ENCODE measurements around the gene PCNX2.
"Not testable (repeated sequence)": the region's sequence is repeated elsewhere in the genome, so short reads cannot be mapped to it uniquely, and the experiment has no call there.

Gene PCNX2

GRCh38 chr1:233158322-233158721, 137.2 kb downstream of the PCNX2 start:
- no peak for DNase-seq (ENCODE audit: low read depth)

- no peak for DNase-seq (ENCODE audit: low read depth)
Observed at GRCh38 chr1:233157245-233157644, 138.3 kb downstream of the PCNX2 start.

- DNase-seq (ENCODE audit: low read depth) = no peak
Observed at GRCh38 chr1:233151861-233152260, 143.7 kb downstream of the PCNX2 start.

GRCh38 chr1:233144434-233144833, 151.1 kb downstream of the PCNX2 start:
- DNase-seq (ENCODE audit: low read depth) = no peak

- no peak for DNase-seq (ENCODE audit: low read depth)
Observed at GRCh38 chr1:233143241-233143640, 152.3 kb downstream of the PCNX2 start.

GRCh38 chr1:233140974-233141373, 154.6 kb downstream of the PCNX2 start:
- no peak for DNase-seq (ENCODE audit: low read depth)

- no peak for DNase-seq (ENCODE audit: low read depth)
Observed at GRCh38 chr1:233140499-233140898, 155.0 kb downstream of the PCNX2 start.

GRCh38 chr1:233138788-233139585, 156.5 kb downstream of the PCNX2 start:
- no peak for DNase-seq (ENCODE audit: low read depth)

- DNase-seq (ENCODE audit: low read depth) = no peak
Observed at GRCh38 chr1:233135833-233136232, 159.7 kb downstream of the PCNX2 start.

- no peak for DNase-seq (ENCODE audit: low read depth)
Observed at GRCh38 chr1:233132445-233132844, 163.1 kb downstream of the PCNX2 start.

- DNase-seq (ENCODE audit: low read depth) = not testable (repeated sequence)
Observed at GRCh38 chr1:233129031-233129430, 166.5 kb downstream of the PCNX2 start.

- DNase-seq (ENCODE audit: low read depth) = no peak
Observed at GRCh38 chr1:233127157-233127556, 168.4 kb downstream of the PCNX2 start.

GRCh38 chr1:233122779-233123178, 172.7 kb downstream of the PCNX2 start:
- DNase-seq (ENCODE audit: low read depth) = no peak

GRCh38 chr1:233121947-233122559, 173.5 kb downstream of the PCNX2 start:
- DNase-seq (ENCODE audit: low read depth) = no peak

- DNase-seq (ENCODE audit: low read depth) = no peak
Observed at GRCh38 chr1:233114860-233115259, 180.7 kb downstream of the PCNX2 start.

- no peak for DNase-seq (ENCODE audit: low read depth)
Observed at GRCh38 chr1:233114159-233114558, 181.4 kb downstream of the PCNX2 start.

GRCh38 chr1:233113009-233113879, 182.3 kb downstream of the PCNX2 start:
- no peak for DNase-seq (ENCODE audit: low read depth)

GRCh38 chr1:233112186-233113008, 183.1 kb downstream of the PCNX2 start:
- no peak for DNase-seq (ENCODE audit: low read depth)

GRCh38 chr1:233111731-233112130, 183.8 kb downstream of the PCNX2 start:
- DNase-seq (ENCODE audit: low read depth) = no peak

GRCh38 chr1:233109096-233109495, 186.4 kb downstream of the PCNX2 start:
- DNase-seq (ENCODE audit: low read depth) = no peak

GRCh38 chr1:233107716-233108130, 187.8 kb downstream of the PCNX2 start:
- DNase-seq (ENCODE audit: low read depth) = not testable (repeated sequence)
